Measurements from ENCODE around the gene KLF17.

DNA sequence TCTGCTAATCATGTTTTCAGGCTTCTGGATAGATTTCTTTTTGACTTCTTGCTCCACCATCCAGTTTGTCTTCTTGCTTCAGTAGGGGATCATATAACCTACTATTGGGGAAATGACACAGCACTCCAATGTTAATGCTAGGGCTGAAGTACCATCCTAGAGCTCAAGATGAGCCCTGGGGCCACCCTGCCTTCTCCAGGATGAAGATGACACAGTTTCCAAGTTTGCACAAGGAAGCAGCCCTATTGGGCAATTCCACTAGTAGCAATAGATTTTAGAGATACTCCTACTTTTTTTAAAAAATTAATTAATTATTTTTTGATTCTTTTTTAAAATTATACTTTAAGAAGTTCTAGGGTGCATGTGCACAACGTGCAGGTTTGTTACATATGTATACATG is 34.1 kb downstream of the KLF17 start:
- TF ChIP-seq CTCF (IDR thresholded peaks at IDR 0.05; ENCODE audit: low read length), result no peak
- no peak for TF ChIP-seq EZH2phosphoT487 (IDR thresholded peaks at IDR 0.05; ENCODE audit: low read length)
- TF ChIP-seq EZH2 (optimal IDR thresholded peaks at IDR 0.05; ENCODE audit: low read depth, low read length), result no peak

Data from MM.1S (cell line).